NK-92 treated with Interleukin-12 subunit alpha and Interleukin-12 subunit beta, amount 100 ng/mL, for 24 hours (cell line): ENCODE results near the gene TPPP.
"Not testable (repeated sequence)": the region's sequence is repeated elsewhere in the genome, so short reads cannot be mapped to it uniquely, and the experiment has no call there.

ENCODE experiments used
- DNase-seq: peaks from one replicate; lab custom pipeline; 2025; lab: John Stamatoyannopoulos, UW

Gene TPPP

DNA sequence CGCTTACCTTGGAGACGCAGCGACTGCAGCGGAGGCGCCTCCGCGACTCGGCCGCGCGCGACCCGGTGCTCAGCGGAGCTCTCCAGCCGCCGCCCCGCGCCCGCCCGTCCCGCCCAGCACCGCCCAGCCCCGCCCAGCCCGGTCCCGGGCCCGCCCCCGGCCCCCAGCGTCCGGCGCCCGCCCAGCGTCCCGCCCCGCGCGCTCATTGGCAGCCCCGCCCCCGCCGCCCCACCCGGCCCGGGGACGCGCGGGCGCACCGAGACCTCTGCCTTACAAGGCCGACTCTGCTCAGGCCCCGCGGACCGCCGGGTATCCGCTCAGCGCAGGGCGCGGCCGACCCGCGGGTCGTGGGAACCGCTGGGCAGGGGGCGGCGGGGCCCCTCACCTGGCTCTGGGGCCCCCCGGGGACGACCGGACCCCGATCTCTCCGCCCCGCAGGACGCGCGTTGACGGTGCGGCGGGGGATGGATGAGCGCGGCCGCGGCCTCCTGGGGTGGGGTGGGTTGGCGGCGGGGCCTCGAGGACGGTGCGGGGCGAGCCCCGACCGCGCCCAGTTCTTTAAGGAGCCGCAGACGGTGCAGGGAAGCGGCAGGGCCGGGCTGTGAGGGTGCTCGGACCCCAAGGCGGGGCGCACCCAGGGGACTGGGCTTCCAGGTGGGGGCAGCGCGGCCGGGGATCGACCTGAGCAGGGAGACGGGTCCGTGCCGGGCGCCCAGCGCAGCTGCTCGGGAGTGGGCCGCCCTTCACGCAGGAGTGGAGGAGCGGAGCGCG is at the start of gene TPPP:
TSS of gene TPPP (minus strand) at position 82 of the 771 bp plus-strand sequence. CDS start 15,292 bp downstream, outside the sequence.
- not testable (repeated sequence) for DNase-seq

DNA sequence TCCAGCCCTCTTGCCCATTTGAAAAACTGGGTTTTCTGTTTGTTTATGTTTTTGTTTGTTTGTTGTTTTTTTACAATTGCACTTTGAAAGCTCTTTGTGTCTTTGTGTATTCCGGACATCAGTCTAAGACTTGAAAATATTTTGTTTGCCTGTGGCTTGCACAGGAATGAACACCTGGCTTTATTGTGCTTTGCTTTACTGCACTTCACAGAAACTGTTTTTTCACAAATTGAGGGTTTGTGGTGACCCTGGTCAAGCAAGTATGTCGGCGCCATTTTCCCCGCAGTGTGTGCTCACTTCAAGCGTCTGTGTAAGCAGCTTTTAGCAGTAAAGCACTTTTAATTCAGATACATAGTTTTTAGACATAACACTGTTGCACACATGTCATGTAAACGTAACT is 49.1 kb upstream of the TPPP start:
- DNase-seq = not testable (repeated sequence)

DNA sequence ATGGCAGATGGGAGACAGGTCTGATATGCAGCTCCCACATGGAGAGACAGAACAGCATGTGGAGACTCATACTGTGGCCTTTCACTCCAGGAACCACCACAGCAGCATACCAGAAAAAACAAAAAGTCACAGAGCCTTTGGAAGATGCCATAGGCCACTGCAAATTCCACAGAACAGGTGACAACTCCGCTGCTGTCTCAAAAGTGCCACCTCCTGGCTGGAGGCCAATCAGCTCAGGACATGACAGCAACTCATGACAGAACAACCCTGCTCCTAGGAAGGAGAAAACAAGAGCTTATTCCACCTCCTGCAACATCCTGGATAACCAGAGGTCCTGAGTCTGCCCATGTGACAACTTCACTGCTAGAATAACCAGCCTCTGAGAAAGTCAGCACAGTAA is 41.0 kb upstream of the TPPP start:
- DNase-seq = not testable (repeated sequence)

DNA sequence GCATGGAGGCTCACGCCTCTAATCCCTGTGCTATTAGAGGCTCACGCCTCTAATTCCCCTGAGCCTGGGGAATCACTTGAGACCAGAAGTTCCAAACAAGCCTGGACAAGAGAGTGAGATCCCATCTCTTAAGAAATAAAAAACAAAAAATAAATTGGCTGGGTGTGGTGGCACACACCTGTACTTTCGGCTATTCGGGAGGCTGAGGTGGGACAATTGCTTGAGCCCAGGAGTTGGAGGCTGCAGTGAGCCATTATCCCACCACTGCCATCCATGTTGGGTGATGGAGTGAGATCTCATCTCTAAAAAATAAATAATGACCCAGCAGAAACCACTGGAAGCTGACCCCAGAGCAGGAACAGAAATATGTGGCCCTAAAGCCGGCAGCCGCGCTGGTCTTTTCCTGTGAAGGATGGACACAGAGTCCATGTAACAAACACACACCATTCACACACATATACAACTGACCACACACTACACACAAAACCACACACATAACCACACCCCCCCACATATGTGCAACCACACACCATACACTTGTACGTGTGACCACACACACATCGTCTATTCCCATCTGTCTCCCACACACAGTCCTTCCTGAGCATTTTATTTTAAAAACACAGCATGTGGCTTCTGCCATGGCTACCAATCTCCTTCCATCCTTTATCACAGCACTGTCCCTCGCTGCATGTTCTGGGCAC is 39.8 kb upstream of the TPPP start:
- not testable (repeated sequence) for DNase-seq

- not testable (repeated sequence) for DNase-seq
Observed at GRCh38 chr5:729225-729624, 36.1 kb upstream of the TPPP start.

GRCh38 chr5:727087-727486 is 33.9 kb upstream of the TPPP start:
- not testable (repeated sequence) for DNase-seq

DNA sequence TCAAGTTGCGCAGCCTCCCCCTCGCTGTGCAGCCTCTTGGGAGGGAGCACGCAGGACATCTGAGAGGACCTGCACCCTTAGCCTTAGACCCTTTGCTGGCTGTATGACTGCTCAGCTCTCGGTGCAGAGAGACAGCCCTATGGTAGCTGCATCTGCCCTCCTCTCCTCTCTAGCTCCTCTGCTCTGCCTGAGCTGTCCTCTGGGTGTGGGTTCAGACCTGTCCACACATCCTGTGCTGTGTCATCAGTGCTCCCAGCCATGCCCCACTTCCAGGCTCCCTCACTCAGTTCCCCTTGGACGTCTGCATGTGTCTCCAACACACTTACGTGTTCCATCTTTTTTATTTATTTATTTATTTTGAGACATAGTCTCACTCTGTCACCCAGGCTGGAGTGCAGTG is 30.7 kb upstream of the TPPP start:
- DNase-seq = not testable (repeated sequence)

DNA sequence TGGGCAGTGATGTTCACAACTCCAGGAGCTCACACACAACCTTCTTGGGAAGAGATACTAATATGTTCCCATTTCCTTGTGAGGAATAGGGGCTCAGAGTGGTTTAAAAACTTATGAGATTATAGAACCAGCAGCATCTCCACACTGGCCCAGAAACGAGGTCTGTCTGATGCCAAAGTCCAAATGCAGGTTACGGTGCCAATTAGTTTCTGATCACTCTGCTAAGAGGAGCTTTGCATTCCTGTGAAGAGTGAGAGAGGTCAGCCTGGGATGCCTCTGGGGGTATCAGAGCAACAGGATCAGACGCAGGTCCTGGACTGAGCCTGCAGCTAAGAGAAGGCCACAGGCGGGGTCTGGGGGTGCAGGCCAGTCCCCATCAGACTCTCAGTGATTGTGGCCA is 30.2 kb upstream of the TPPP start:
- not testable (repeated sequence) for DNase-seq

DNA sequence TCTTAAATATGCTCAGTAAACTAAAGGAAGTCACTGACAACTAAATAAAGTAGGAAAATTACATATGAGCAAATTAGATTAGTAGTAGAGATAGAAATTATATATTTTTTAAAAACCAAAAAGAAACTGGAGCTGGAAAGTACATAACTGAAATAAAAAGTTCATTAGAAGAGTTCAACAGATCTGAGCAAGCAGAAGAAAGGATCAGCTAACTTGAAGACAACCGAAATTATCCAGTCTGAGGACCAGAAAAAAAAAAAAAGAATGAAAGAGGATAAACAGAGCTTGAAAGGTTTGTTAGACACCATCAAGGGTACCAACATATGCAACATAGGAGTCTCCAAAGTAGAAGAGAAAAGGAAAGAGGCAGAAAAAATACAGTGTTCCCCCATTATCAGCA is 26.2 kb upstream of the TPPP start:
- not testable (repeated sequence) for DNase-seq

DNA sequence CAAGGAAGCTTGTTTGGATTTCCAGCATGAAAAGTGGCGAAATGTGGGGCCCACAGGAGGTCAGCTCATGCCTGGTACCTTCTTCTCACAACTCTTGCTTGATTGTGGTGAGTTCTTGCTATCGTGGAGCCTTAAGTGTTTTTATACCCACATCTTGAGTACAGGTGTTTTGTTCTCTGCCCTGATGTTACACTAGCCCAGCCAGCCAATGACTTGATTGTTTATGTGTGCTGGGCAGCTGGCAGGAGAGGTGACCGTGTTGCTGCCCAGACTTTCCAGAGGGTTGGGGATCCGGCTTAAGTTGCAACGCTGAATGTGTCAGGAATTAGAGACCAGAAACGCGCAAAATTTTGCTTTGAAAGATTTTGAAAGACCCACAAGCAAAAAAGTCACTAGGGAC is 24.0 kb upstream of the TPPP start:
- no peak for DNase-seq

GRCh38 chr5:716740-717139 is 23.6 kb upstream of the TPPP start:
- not testable (repeated sequence) for DNase-seq

DNA sequence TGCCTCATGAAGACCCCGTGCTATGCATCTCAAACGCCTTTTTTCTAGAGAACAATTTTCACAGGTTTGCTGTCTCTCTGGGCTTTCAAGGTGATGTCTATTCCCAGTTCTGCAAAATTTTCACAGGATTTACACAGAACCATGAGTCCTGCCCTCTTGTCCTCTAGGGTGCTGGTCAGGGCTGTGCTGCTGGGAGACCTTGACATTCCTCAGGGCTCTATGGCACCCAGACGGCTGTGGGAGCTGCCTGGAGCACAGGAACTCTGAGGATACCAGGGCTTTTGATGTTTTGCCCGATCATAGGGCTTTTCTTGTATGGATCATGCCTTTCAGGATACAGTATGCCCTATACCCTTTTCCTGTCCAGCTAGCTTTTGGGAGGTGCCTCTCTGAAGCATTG is 22.5 kb upstream of the TPPP start:
- not testable (repeated sequence) for DNase-seq

- DNase-seq = not testable (repeated sequence)
Observed at GRCh38 chr5:714215-715118, 21.3 kb upstream of the TPPP start.

DNA sequence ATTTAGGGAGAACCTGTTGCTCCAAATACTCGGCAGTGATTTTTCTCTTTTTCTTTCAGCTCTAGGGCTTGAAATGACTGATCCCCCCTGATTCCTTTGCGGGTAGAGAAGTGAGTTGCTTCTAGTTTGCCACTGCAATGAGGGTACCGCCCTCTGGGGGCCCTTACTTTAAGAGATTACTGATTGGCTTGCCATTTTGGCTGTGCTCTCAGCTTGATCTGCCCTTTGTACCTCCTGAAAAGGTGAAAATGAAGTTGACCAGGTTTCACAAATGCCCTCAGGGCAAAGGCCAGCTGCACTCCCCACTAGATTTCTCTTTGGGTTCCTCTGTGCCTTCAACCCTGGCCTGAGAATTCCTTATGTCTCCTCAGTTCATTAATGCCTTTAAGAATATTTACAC is 20.5 kb upstream of the TPPP start:
- not testable (repeated sequence) for DNase-seq

GRCh38 chr5:708848-709517 is 15.8 kb upstream of the TPPP start:
- DNase-seq = not testable (repeated sequence)

- DNase-seq = not testable (repeated sequence)
Observed at GRCh38 chr5:708374-708773, 15.2 kb upstream of the TPPP start.

DNA sequence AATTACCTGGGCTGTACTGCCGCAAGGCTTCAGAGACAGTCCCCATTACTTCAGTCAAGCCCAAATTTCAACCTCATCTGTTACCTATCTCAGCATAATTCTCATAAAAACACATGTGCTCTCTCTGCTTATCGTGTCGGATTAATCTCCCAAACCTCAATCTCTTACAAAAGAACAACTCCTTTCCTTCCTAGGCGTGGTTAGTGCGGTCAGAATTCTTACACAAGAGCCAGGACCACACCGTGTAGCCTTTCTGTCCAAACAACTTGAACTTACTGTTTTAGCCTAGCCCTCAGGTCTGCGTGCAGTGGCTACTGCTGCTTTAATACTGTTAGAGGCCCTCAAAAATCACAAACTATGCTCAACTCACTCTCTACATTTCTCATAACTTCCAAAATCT is 13.0 kb upstream of the TPPP start:
- not testable (repeated sequence) for DNase-seq

DNA sequence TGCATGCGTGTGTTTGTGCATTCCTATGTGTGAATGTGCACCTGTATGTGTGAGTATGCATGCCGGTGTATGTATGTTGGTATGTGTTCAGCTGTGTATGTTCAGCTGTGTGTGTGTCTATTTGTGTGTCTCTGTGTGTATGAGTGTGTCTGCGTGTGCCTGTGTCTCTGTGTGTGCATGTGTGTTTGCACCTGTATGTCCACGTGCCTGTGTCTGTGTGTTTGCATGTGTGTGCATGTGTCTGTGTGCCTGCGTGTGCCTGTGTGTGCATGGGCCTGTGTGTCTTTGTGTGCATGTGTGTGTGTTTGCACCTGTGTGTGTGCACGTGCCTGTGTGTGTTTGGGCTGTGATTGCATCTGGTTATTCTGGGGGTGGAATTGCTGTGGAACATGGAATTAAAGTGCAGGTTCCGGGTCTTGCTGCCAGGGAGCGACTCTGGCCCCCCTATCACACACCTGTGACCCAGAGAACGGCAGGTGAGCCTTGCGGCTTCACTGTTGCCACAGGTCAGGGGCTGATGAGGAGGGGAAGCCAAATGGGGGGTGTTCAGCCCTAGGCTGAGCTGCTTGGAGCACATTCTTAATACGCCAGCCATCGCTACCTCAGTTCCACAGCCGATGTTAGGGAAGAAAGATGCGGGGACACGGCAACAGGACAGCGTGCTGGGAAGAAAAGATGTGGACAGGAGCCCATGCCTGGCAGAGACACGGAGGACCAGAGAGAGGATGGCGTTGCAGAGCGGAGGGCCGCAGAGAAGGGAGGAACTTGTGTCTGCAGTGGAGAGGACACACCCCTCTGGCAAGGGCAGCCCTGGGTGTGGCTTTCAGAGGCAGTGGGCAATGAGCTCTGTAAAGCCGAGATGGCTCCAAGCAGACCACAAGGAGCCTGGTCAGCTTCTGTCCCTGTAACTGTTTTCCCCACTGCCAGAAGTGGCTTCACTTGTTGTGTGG is 3.9 kb upstream of the TPPP start:
- DNase-seq = not testable (repeated sequence)

DNA sequence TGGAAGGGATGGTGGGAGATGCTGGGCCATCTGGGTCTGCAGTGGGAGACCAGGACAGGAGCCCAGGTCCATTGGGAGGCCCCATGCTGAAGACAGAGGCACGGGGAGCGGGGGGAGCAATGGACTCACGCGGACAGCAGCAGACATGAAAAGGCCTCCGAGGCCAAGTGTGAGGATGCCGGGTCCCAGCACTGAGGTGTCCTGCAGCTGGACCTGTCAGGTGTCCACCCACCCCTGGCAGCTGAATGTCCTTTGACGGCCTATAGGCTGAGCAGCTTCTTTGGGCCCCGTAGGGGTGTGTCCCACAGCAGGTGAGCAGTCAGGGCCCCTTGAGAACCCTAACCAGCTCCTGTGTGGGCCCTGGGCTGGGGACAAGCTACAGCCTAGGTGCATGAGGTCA is 3.0 kb upstream of the TPPP start:
- not testable (repeated sequence) for DNase-seq

- DNase-seq = not testable (repeated sequence)
Observed at GRCh38 chr5:695475-695874, 2.3 kb upstream of the TPPP start.
